Thoracic aorta (tissue), 2 donors: ENCODE data around the gene ABTB1. TPM values are rescaled to one million over a fixed set of nuclear protein-coding genes. Genes with fewer than 3 reads are reported as not detected.
A peak's percentile ranks its signal among the peaks of the same experiment; 100 is the strongest.

Experiments used
- ATAC-seq: fragments of 150-250 bp; one replicate; pipeline ENCODE4 v1.8.0; 2017; ENCODE audit warnings: low read depth; ENCODE audit not compliant: insufficient number of reproducible peaks, low FRiP score
- DNase-seq: peaks from one replicate; pipeline ENCODE4 v3.0.0-alpha.2; 2020; ENCODE audit warnings: low spot score
- H3K27ac ChIP-seq, 2 donors: fragments of 200-600 bp; sonication (generic); 1 replicate in 1 of 2; 2 replicates in 1 of 2; pipeline ENCODE4 v1.5.1; 2016; ENCODE audit warnings: mild to moderate bottlenecking in 2 of 2, moderate library complexity in 2 of 2
- H3K27me3 ChIP-seq: fragments of 200-600 bp; sonication (generic); replicated peaks from 2 replicates; pipeline ENCODE4 v1.6.0; 2016; ENCODE audit warnings: mild to moderate bottlenecking; ENCODE audit not compliant: insufficient read depth
- H3K36me3 ChIP-seq: fragments of 200-600 bp; sonication (generic); one replicate; pipeline ENCODE4 v1.5.1; 2016
- H3K4me1 ChIP-seq, 2 donors: fragments of 200-600 bp; sonication (generic); 1 replicate in 1 of 2; 2 replicates in 1 of 2; pipeline versions ENCODE4 v1.5.1 to v1.6.0; 2016; ENCODE audit warnings: low read depth in 2 of 2, mild to moderate bottlenecking in 1 of 2; ENCODE audit not compliant: control insufficient read depth in 1 of 2
- H3K4me3 ChIP-seq: fragments of 200-600 bp; sonication (generic); 2 replicates; pipeline ENCODE4 v1.5.1; 2016; ENCODE audit warnings: mild to moderate bottlenecking
- H3K9me3 ChIP-seq: fragments of 200-600 bp; sonication (generic); 2 replicates; pipeline ENCODE4 v1.5.1; 2016
- CTCF ChIP-seq: fragments of 200-600 bp; sonication (generic); IDR thresholded peaks from one replicate; pipeline ENCODE4 v1.5.1; 2019; ENCODE audit warnings: antibody characterized with exemption
- total RNA-seq, 2 donors: library from RNA; depleted of rRNA; stranded (reverse); fragments of >200 nt; gene quantifications; one replicate each; pipeline versions ENCODE4 v1.1.0 to v1.2.3, GENCODE V29; 2016

ABTB1 gene
- total RNA-seq, 2 donors from 2014 or later, result 71.7 to 78.7 TPM

GRCh38 chr3:127655641-127656040 lies 17.1 kb upstream of the ABTB1 start:
- peak overlapping the region; percentile 39 to 68 for H3K27ac ChIP-seq

GRCh38 chr3:127656906-127657305 lies 15.8 kb upstream of the ABTB1 start:
- H3K4me3 ChIP-seq, result no peak overlapping the region
- TF ChIP-seq CTCF, result no peak
- no peaks in the 10 kb centered on the region for H3K27me3 ChIP-seq
- peaks cover 4 to 36% of the 10 kb centered on the region in 2 donors for H3K4me1 ChIP-seq
- no peak overlapping the region for H3K27ac ChIP-seq
- ATAC-seq (no peak), DNase-seq (no peak)
- H3K36me3 ChIP-seq, result no peaks in the 10 kb centered on the region
- H3K9me3 ChIP-seq, result no peaks in the 10 kb centered on the region

More at GRCh38 chr3:127655641-127656040, 17.1 kb upstream of the ABTB1 start:
- H3K36me3 ChIP-seq, result no peaks in the 10 kb centered on the region
- no peak for TF ChIP-seq CTCF
- no peaks in the 10 kb centered on the region for H3K27me3 ChIP-seq
- DNase-seq (no peak), ATAC-seq (no peak)
- H3K4me1 ChIP-seq, result peaks cover 4 to 36% of the 10 kb centered on the region in 2 donors
- no peak overlapping the region for H3K4me3 ChIP-seq
- H3K9me3 ChIP-seq, result no peaks in the 10 kb centered on the region

- H3K36me3 ChIP-seq, result no peaks in the 10 kb centered on the region
- H3K27me3 ChIP-seq, result no peaks in the 10 kb centered on the region
- H3K9me3 ChIP-seq, result no peaks in the 10 kb centered on the region
- H3K4me1 ChIP-seq, result peaks cover 4 to 32% of the 10 kb centered on the region in 2 donors
- no peak overlapping the region for H3K4me3 ChIP-seq
- no peak for TF ChIP-seq CTCF
- DNase-seq (no peak), ATAC-seq (no peak)
- H3K27ac ChIP-seq, result no peak overlapping the region
Measured at GRCh38 chr3:127658234-127658633, 14.5 kb upstream of the ABTB1 start.

- no peak for TF ChIP-seq CTCF
- H3K27ac ChIP-seq, result no peak overlapping the region
- no peaks in the 10 kb centered on the region for H3K36me3 ChIP-seq
- DNase-seq (no peak), ATAC-seq (no peak)
- H3K9me3 ChIP-seq, result no peaks in the 10 kb centered on the region
- peaks cover 4 to 25% of the 10 kb centered on the region in 2 donors for H3K4me1 ChIP-seq
- no peak overlapping the region for H3K4me3 ChIP-seq
- H3K27me3 ChIP-seq, result no peaks in the 10 kb centered on the region
Measured at GRCh38 chr3:127660621-127661251, 12.0 kb upstream of the ABTB1 start.

- H3K4me3 ChIP-seq, result no peak overlapping the region
- no peak for ATAC-seq
- no peak overlapping the region for H3K27ac ChIP-seq
- no peak for DNase-seq
- no peaks in the 10 kb centered on the region for H3K27me3 ChIP-seq
- no peak for TF ChIP-seq CTCF
- no peaks in the 10 kb centered on the region for H3K36me3 ChIP-seq
- H3K4me1 ChIP-seq, result peaks cover 4 to 21% of the 10 kb centered on the region in 2 donors
- H3K9me3 ChIP-seq, result no peaks in the 10 kb centered on the region
Measured at GRCh38 chr3:127661600-127661999, 11.2 kb upstream of the ABTB1 start.
